Testis (tissue), 2 donors: ENCODE results near the gene OR5A1.

Source experiments
- CTCF ChIP-seq, 3 experiments: fragments of 450-650 bp in 2 of 3; fragments of 200-600 bp in 1 of 3; sonication (generic) in 1 of 3; IDR thresholded peaks; one replicate each; pipeline ENCODE4 v1.5.1; 2016 to 2019; ENCODE audit warnings: antibody characterized with exemption in 3 of 3, mild to moderate bottlenecking in 2 of 3, moderate library complexity in 1 of 3
- POLR2A ChIP-seq: fragments of 450-650 bp; IDR thresholded peaks from one replicate; pipeline ENCODE4 v1.6.1; 2017; ENCODE audit warnings: antibody characterized with exemption, mild to moderate bottlenecking, moderate library complexity

- TF ChIP-seq CTCF (IDR thresholded peaks at IDR 0.05) (no peak), POLR2A (no peak)
Observed at GRCh38 chr11:59475176-59475575, 38.9 kb downstream of the OR5A1 start.
